GM21723 (cell line): ENCODE results near the gene CFAP74.
A peak's percentile ranks its signal among the peaks of the same experiment; 100 is the strongest.

Experiments used
- ATAC-seq: cut with Tn5 transposase; IDR thresholded peaks from one replicate; pipeline ENCODE4 v1.9.1; 2021; ENCODE audit warnings: mild to moderate bottlenecking, moderate library complexity; ENCODE audit not compliant: unreplicated experiment

Gene CFAP74

GRCh38 chr1:1917995-1918900, 85.3 kb downstream of the CFAP74 start:
- ATAC-seq: no peak

GRCh38 chr1:1917304-1917976, 86.1 kb downstream of the CFAP74 start:
- ATAC-seq: no peak

GRCh38 chr1:1916851-1917251, 86.7 kb downstream of the CFAP74 start:
- no peak for ATAC-seq

- ATAC-seq: no peak
These were observed 87.4 kb downstream of the CFAP74 start for GRCh38 chr1:1915911-1916840.

GRCh38 chr1:1914971-1915692, 88.5 kb downstream of the CFAP74 start, which contains the start of gene CALML6:
Gene CALML6 (plus strand): TSS chr1:1915260. CDS start chr1:1915281, 21 bp downstream.
- ATAC-seq: no peak

- ATAC-seq: no peak
These were observed 89.2 kb downstream of the CFAP74 start for GRCh38 chr1:1914101-1914970.

GRCh38 chr1:1911350-1912041, 92.1 kb downstream of the CFAP74 start:
- no peak for ATAC-seq

- no peak for ATAC-seq
These were observed 92.8 kb downstream of the CFAP74 start for GRCh38 chr1:1910651-1911331.

GRCh38 chr1:1910033-1910465, 93.5 kb downstream of the CFAP74 start:
- ATAC-seq: no peak

- peak; percentile 10 for ATAC-seq
These were observed 95.1 kb downstream of the CFAP74 start for GRCh38 chr1:1908506-1908791.

GRCh38 chr1:1907098-1907736, 96.4 kb downstream of the CFAP74 start:
- no peak for ATAC-seq

- ATAC-seq: no peak
These were observed 97.1 kb downstream of the CFAP74 start for GRCh38 chr1:1906185-1907097.

- ATAC-seq: no peak
These were observed 100.4 kb downstream of the CFAP74 start for GRCh38 chr1:1903224-1903623.

- no peak for ATAC-seq
These were observed 101.8 kb downstream of the CFAP74 start for GRCh38 chr1:1901641-1902294.

GRCh38 chr1:1900883-1901640, 102.5 kb downstream of the CFAP74 start:
- no peak for ATAC-seq

GRCh38 chr1:1899967-1900327, 103.6 kb downstream of the CFAP74 start:
- ATAC-seq: no peak
